ENCODE results near the gene DPY19L1. TPM values are rescaled to one million over a fixed set of nuclear protein-coding genes. Genes with fewer than 3 reads are reported as not detected.
"Not testable (repeated sequence)": the region's sequence is repeated elsewhere in the genome, so short reads cannot be mapped to it uniquely, and the experiment has no call there.

DPY19L1 gene
- total RNA-seq, 1 experiment from 2014 or later, result 17.3 TPM

GRCh38 chr7:34996423-34997090 is 40.7 kb downstream of the DPY19L1 start:
- DNase-seq (ENCODE audit: low spot score); in situ Hi-C loops (cut with HindIII; ENCODE audit: low sequenced_read_pairs): not testable (repeated sequence)

GRCh38 chr7:34995757-34996156 is 41.5 kb downstream of the DPY19L1 start:
- in situ Hi-C loops (cut with HindIII; ENCODE audit: low sequenced_read_pairs), result no loop called here
- DNase-seq (ENCODE audit: low spot score), result no peak

DNA sequence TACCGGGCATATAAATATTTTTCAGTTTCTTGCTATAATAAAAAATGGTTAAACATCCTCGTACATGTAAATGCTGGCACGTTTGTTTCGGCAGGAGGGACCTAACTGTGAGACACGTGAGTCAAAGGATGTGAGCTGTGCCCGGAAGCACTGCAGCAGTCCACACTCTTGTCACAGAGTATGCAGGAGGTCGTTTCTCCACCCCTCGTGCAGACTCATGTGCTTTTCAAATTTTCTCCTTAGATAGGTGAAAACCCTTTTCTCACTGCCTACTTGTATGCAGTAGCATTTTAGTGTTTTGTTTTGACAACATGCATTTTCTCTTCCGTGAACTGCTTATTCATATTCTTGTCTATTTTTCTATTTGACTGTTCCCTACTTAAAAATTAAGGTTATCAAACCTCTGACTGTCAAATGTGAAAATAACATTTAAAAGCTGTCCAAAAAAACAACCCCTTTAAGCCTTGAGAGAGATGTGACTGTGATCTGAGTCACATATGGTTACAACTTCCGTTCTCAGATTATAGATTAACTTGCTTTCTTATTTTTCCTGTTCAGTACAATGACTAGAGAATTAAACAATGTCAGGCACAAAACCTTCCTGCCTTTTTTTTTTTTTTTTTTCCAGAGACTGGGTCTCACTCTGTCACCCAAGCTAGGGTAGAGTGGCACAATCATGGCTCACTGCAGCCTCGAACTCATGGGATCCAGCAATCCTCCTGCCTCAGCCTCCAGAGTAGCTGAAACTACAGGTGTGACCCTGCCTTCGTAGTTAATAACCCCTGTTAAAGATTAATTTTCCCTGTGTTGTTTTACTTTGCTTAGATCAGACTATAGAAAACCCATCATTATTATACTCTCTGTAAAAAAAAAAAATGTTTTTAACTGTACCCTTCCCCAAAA is 45.1 kb downstream of the DPY19L1 start:
- DNase-seq (ENCODE audit: low spot score), result peak; percentile 46
- in situ Hi-C loops (cut with HindIII; ENCODE audit: low sequenced_read_pairs), result no loop called here

DNA sequence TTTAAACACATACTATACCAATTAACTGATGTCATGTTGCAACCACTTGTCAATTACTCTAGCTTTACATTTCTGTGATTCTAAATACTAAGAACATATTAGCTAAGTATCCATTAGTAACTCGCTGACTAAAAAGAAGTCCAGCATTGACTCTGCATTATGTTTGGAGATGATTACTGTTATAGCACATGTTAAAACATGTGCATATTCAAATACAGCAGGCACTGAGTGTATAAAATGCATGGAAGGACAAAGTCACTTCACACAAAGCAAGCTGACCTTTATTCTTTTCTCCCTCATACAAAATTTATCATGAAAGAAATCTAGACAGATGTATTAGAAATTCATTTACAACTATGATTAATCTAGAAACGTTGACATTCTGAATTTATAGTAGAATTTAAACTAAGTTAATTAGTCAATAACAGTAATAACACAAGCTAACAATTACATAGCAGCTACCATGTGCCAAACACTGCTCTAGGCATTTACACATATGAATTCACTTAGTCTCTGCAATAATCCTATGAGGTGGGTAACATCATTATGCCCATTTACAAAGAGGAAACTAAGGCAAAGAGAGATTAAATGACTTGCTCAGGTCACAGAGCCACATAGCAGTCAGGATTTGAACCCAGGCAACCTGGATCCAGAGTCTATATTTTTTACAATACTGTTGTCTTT is 48.7 kb downstream of the DPY19L1 start:
- in situ Hi-C loops (cut with HindIII; ENCODE audit: low sequenced_read_pairs); DNase-seq (ENCODE audit: low spot score): not testable (repeated sequence)

DNA sequence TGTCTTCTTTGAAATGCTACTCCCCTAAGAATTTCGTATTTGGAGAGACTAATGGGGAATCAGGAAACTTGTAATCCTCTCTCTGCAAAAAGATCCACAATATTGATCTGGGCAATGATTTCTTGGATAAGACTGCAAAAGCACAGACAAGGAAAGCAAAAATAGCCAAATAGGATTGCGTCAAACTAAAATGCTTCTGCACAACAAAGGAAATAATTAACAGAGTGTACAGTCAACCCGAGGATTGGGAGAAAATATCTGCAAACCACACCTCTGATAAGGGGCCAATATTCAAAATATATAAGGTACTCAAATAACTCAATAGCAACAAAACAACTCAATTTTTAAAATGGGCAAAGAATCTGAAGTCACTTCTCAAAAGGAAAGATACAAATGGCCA is 52.1 kb downstream of the DPY19L1 start:
- in situ Hi-C loops (cut with HindIII; ENCODE audit: low sequenced_read_pairs); DNase-seq (ENCODE audit: low spot score): not testable (repeated sequence)

DNA sequence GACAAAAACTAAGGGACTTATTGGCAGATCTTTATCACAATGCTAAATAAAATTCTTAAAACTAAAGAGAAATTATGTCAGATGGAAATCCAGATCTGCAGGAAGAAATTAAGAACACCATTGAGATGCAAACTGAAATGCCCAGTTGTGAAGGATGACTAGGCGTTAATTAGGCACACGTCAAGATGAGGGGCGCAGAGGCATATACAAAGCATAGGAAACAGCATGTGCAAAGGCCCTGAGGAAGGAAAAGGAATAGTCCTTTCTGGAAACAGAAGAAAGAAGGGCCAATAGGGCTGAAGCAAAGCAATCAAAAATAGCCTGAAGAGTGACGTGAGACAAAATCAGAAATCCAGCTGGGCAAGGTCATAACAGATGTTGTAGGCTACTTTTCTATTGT is 53.1 kb downstream of the DPY19L1 start:
- DNase-seq (ENCODE audit: low spot score); in situ Hi-C loops (cut with HindIII; ENCODE audit: low sequenced_read_pairs): not testable (repeated sequence)

- no peak for DNase-seq (ENCODE audit: low spot score)
- in situ Hi-C loops (cut with HindIII; ENCODE audit: low sequenced_read_pairs), result no loop called here
Observed at GRCh38 chr7:34982371-34983019, 54.8 kb downstream of the DPY19L1 start.

GRCh38 chr7:34979124-34979523 is 58.2 kb downstream of the DPY19L1 start:
- in situ Hi-C loops (cut with HindIII; ENCODE audit: low sequenced_read_pairs); DNase-seq (ENCODE audit: low spot score): not testable (repeated sequence)

DNA sequence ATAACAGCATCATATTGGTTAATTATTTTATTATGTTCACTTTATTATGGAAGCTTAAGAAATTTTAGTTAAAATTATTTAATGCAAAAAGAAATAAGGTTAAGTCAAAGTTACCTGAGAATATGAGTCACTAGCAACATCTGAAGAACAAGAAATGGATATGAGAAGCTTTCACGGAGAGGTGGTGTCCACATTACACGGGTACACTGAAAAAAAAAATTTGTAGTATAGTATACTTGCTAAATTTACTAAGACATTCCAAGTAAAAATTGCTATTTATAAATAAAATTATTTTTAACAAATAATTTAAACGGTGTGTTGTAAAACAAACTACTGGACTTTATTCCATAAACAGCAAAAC is 63.9 kb downstream of the DPY19L1 start:
- no peak for DNase-seq (ENCODE audit: low spot score)
- in situ Hi-C loops (cut with HindIII; ENCODE audit: low sequenced_read_pairs), result no loop called here

DNA sequence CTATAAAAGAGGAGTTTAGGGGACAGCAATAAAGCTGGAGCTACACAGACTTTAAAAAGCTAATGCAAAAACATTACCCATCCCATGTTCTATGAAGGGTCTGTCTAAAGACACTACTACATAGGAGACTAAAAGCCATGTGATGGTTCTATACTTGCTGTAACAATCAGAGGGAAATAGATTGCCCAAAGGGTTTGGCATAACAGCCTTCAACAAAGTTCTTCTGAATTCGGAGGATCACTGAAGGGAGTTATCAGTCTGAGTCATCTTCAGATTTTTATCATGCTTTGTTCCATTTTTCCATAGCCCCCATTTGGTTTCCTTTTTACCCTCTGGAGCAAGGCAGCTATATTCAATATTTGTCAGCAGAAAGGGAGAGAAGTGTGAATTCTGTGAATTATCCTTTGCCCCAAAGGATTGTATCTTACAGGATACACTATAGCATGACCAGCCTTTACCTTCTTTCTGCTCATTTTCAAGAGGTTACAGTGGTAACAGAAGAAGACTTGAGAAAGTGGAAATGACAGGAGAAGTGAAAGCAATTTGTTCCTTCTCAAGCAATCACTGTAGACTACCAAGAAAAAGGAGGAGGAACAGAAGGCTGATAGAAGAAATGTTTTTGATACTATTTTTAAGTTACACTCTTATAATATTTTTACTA is 64.4 kb downstream of the DPY19L1 start:
- DNase-seq (ENCODE audit: low spot score); in situ Hi-C loops (cut with HindIII; ENCODE audit: low sequenced_read_pairs): not testable (repeated sequence)

DNA sequence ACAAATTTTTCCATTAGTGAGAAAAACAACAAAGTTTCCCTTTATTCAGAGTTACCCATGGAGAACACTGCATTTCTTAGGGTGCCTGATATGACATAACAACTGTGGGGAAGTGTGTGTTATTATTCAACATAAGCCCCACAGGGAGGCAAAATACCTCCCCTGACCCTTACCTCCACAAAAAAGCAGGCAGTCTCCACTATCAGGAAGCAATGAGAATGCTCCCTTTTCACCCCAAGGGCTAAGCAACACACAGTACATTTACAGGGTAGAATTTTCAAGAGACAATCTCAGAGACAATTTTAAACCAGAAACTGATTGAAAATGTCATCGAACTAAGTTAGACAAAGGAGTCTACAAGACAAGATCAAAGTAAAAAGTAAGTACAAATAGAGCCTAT is 69.5 kb downstream of the DPY19L1 start:
- in situ Hi-C loops (cut with HindIII; ENCODE audit: low sequenced_read_pairs); DNase-seq (ENCODE audit: low spot score): not testable (repeated sequence)

DNA sequence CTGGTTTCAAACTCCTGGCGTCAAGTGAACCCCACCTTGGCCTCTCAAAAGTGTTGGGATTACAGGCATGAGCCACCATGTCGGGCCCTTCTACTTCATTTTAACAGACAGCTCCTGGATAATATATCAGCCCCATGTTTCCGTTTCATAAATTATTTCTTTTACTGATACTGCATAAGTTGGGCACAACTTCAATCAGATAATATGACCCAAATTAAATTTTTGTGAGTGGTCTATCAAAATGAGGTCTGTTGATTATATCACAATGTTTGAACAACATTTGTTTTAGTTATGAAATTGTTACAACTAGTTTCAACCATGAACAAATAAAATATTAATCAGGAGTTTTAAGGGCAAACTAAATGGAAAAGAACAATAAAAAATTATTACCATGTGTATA is 70.8 kb downstream of the DPY19L1 start:
- in situ Hi-C loops (cut with HindIII; ENCODE audit: low sequenced_read_pairs); DNase-seq (ENCODE audit: low spot score): not testable (repeated sequence)

DNA sequence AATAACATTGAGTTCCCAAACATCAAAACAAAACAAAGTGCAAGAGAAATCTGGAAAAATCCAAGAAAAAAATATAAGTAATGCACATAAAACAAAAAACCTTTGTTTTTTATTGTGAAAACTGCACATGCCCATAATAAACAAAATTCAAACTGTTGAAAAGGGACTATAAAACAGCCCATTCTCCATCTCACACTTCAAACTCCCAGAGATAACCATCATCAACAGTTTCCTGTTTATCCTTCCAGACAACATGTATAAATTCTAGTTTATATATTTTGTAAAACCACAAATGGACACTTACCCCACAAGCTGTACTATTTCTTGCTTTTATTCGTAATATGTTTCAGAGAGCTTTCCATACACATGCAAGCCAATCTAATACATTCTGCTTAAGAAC is 79.3 kb downstream of the DPY19L1 start:
- in situ Hi-C loops (cut with HindIII; ENCODE audit: low sequenced_read_pairs), result no loop called here
- no peak for DNase-seq (ENCODE audit: low spot score)

GRCh38 chr7:34952822-34953221 is 84.5 kb downstream of the DPY19L1 start:
- in situ Hi-C loops (cut with HindIII; ENCODE audit: low sequenced_read_pairs), result no loop called here
- DNase-seq (ENCODE audit: low spot score), result no peak

GRCh38 chr7:34949361-34949760 is 87.9 kb downstream of the DPY19L1 start:
- in situ Hi-C loops (cut with HindIII; ENCODE audit: low sequenced_read_pairs), result no loop called here
- no peak for DNase-seq (ENCODE audit: low spot score)

DNA sequence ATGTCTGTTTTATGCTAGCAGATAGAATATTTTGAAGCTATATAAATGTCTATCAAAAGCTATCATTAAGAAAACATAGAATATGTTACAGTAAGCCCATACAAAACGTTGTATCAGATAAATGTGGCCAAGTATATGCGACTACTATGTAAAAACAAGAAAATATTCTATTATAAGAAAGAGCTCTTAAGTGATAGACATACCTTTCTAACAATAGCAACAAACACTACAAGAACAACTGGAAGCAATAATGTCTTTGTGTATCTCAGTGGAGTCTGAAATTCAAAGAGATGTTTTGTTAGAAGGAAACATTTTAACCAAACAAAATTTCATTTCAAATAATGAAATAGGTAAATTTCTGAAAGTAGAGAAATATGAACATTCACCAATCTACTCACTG is 89.9 kb downstream of the DPY19L1 start:
- DNase-seq (ENCODE audit: low spot score); in situ Hi-C loops (cut with HindIII; ENCODE audit: low sequenced_read_pairs): not testable (repeated sequence)

- in situ Hi-C loops (cut with HindIII; ENCODE audit: low sequenced_read_pairs), result no loop called here
- DNase-seq (ENCODE audit: low spot score), result peak; percentile 30
Observed at GRCh38 chr7:34946486-34946885, 90.8 kb downstream of the DPY19L1 start.

DNA sequence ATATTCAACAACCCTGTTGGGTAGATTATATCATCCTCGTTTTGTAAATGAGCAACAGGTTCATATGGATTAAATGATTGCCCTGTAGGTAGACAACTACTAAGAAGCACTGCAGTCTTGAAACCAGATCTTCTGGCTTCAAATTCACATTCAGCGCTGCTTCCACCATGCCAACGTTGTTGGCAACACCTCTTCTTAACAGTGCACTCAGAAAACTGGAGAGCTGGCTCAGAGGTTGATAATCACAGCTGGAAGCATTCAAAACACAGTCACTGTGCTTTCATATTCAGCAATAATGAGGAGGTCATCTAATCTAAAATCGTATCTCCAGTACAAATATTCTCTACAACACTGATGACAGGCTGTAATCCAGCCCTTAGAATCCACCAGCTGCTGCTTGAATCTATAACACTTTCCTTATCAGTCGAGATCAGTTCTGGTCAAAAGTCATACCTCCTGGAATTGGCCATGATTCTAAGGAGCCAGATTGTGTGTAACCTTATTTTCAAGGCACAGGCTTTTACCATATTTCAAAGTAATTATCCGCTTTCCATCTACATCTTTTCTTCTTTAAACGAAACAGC is 91.3 kb downstream of the DPY19L1 start:
- in situ Hi-C loops (cut with HindIII; ENCODE audit: low sequenced_read_pairs); DNase-seq (ENCODE audit: low spot score): not testable (repeated sequence)

DNA sequence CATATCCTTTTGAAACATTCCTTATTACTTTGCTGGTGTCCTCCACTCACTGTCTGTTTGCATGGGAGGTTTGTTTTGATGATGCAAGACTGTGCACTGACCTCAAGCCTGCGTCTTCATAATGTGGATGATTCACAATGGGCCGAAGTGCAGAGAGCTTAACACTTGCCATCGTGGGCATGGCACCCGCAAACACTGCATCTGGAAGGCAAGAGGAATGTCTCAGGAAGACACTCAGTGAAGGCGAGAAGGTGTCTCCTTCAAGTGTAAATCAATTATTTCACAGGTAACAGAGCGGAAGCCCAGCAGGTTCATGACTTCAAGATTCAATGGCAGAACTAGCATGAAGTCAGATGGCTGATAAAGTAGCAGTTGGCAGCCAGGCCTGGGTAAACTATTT is 98.1 kb downstream of the DPY19L1 start:
- in situ Hi-C loops (cut with HindIII; ENCODE audit: low sequenced_read_pairs), result no loop called here
- no peak for DNase-seq (ENCODE audit: low spot score)

All from G401 (cell line).